Skeletal muscle tissue (tissue), 5 donors: ENCODE results near the gene KIR3DL1. TPM values are rescaled to one million over a fixed set of nuclear protein-coding genes. Genes with fewer than 3 reads are reported as not detected.

Experiments
- H3K27ac ChIP-seq: one replicate; pipeline ENCODE4 v1.7.0; 2013; ENCODE audit warnings: mild to moderate bottlenecking, low read depth, low read length, inconsistent platforms
- H3K27me3 ChIP-seq, 3 donors: one replicate each; pipeline ENCODE4 v1.7.0; 2013; ENCODE audit warnings: low read length in 3 of 3; ENCODE audit not compliant: control insufficient read depth in 3 of 3, insufficient read depth in 3 of 3
- H3K36me3 ChIP-seq, 3 donors: one replicate each; pipeline ENCODE4 v1.7.0; 2013; ENCODE audit warnings: low read length in 3 of 3; ENCODE audit not compliant: control insufficient read depth in 3 of 3, insufficient read depth in 3 of 3
- H3K4me1 ChIP-seq, 3 donors: one replicate each; pipeline ENCODE4 v1.7.0; 2013; ENCODE audit warnings: low read length in 3 of 3, mild to moderate bottlenecking in 3 of 3; ENCODE audit not compliant: control insufficient read depth in 3 of 3, insufficient read depth in 3 of 3
- H3K4me3 ChIP-seq, 3 donors: one replicate each; pipeline ENCODE4 v1.7.0; 2013; ENCODE audit warnings: low read length in 3 of 3
- H3K9ac ChIP-seq, 3 donors: one replicate each; pipeline ENCODE4 v1.7.0; 2013; ENCODE audit warnings: low read length in 3 of 3, mild to moderate bottlenecking in 3 of 3, moderate library complexity in 2 of 3, low read depth in 1 of 3
- H3K9me3 ChIP-seq, 3 donors: one replicate each; pipeline ENCODE4 v1.7.0; 2013; ENCODE audit warnings: low read length in 3 of 3; ENCODE audit not compliant: control insufficient read depth in 3 of 3
- small RNA-seq: library from RNA; depleted of rRNA; stranded (forward); fragments of <200 nt; gene quantifications from one replicate; pipeline ENCODE3, GENCODE V24; 2014
- total RNA-seq: library from RNA; depleted of rRNA; stranded (reverse); fragments of >200 nt; gene quantifications from one replicate; pipeline ENCODE4 v1.2.3, GENCODE V29; 2014
- donor health status: Osteomylitis.

KIR3DL1 gene
- total RNA-seq, 1 donor from 2014 or later: not detected

GRCh38 chr19:54877471-54877870 lies 61.2 kb downstream of the KIR3DL1 start:
- no peaks in the 10 kb centered on the region for H3K36me3 ChIP-seq
- H3K27me3 ChIP-seq: peaks cover 0 to 5% (median 2%) of the 10 kb centered on the region in 3 donors
- peaks cover 0 to 3% (median 0%) of the 10 kb centered on the region in 3 donors for H3K9me3 ChIP-seq
- no peaks in the 10 kb centered on the region for H3K4me1 ChIP-seq
- no peak overlapping the region for H3K4me3 ChIP-seq
- no peak overlapping the region for H3K9ac ChIP-seq
- no peak overlapping the region for H3K27ac ChIP-seq

Small RNA genes within 50 kb of the gene (small RNA-seq; reads per million reads assigned to genes)
- not detected for gene KIR3DP1
- not detected for gene RNU6-222P

Other genes starting within 250 kb of the KIR3DL1 start
- 1.0 TPM for gene LILRA2, start 242.7 kb upstream of the KIR3DL1 start, total RNA-seq
- not detected for gene LILRA1, start 222.8 kb upstream of the KIR3DL1 start, total RNA-seq
- gene LILRB1, start 186.0 kb upstream of the KIR3DL1 start, total RNA-seq: 1.0 TPM
- gene LILRB4, start 153.5 kb upstream of the KIR3DL1 start, total RNA-seq: 0.52 TPM
- gene KIR3DL3, start 92.0 kb upstream of the KIR3DL1 start, total RNA-seq: not detected
- gene KIR2DL3, start 78.0 kb upstream of the KIR3DL1 start, total RNA-seq: not detected
- gene KIR2DL1, start 46.7 kb upstream of the KIR3DL1 start, total RNA-seq: not detected
- not detected for gene KIR2DL4, start 12.9 kb upstream of the KIR3DL1 start, total RNA-seq
- not detected for gene KIR2DS4, start 16.2 kb downstream of the KIR3DL1 start, total RNA-seq
- not detected for gene KIR3DL2, start 34.0 kb downstream of the KIR3DL1 start, total RNA-seq
- gene FCAR, start 57.8 kb downstream of the KIR3DL1 start, total RNA-seq: 1.0 TPM
- not detected for gene NCR1, start 89.7 kb downstream of the KIR3DL1 start, total RNA-seq
- gene NLRP7, start 131.1 kb downstream of the KIR3DL1 start, total RNA-seq: not detected
- 3.7 TPM for gene NLRP2, start 149.9 kb downstream of the KIR3DL1 start, total RNA-seq
- 1.6 TPM for gene GP6, start 221.8 kb downstream of the KIR3DL1 start, total RNA-seq
- 12.5 TPM for gene RDH13, start 246.7 kb downstream of the KIR3DL1 start, total RNA-seq